ENCODE data around the gene PGAP3. TPM values are rescaled to one million over a fixed set of nuclear protein-coding genes. Genes with fewer than 3 reads are reported as not detected.

The PGAP3 gene
- total RNA-seq, 1 experiment from 2014 or later = 29.0 TPM

GRCh38 chr17:39716879-39717536 is 29.2 kb upstream of the PGAP3 start:
- Mint-ChIP-seq H3K9me3 (no peaks in the 10 kb centered on the region), H3K27me3 (ENCODE audit: low read depth) (no peaks in the 10 kb centered on the region), H3K27ac (peak overlapping the region in 2 of 3 experiments; percentile 44 to 84; a peak in 3 of 7 replicates), H3K36me3 (ENCODE audit: insufficient read depth in 1 of 3, low read depth in 3 of 3) (peaks cover 68 to 92% (median 78%) of the 10 kb centered on the region in 3 experiments; a peak in 6 of 7 replicates), H3K4me3 (no peak overlapping the region), H3K4me1 (no peaks in the 10 kb centered on the region)
- Histone ChIP-seq H2BK15ac (ENCODE audit: low read depth, low read length) (no peak overlapping the region), H3K23me2 (ENCODE audit: insufficient read length, low read depth, low read length, poor library complexity, severe bottlenecking) (no peaks in the 10 kb centered on the region), H3K27ac (ENCODE audit: insufficient read length, low read depth, low read length) (no peak overlapping the region), H2BK120ac (ENCODE audit: low read depth, low read length, poor library complexity, severe bottlenecking) (no peak overlapping the region), H2BK20ac (ENCODE audit: low read depth, low read length, poor library complexity, severe bottlenecking) (no peak overlapping the region), H4K20me1 (ENCODE audit: control insufficient read depth, insufficient read depth, insufficient read length) (no peaks in the 10 kb centered on the region), H4K8ac (replicated peaks; ENCODE audit: insufficient read length, low read depth, low read length) (no peak overlapping the region), H3K79me2 (ENCODE audit: insufficient read depth, low read length) (no peaks in the 10 kb centered on the region), H2BK5ac (ENCODE audit: insufficient read length, low read length) (no peak overlapping the region), H2BK12ac (ENCODE audit: insufficient read length, low read depth, low read length) (no peak overlapping the region), H3K27me3 (ENCODE audit: insufficient read depth, low read length) (no peaks in the 10 kb centered on the region), H3K4me1 (ENCODE audit: insufficient read depth, low read length) (no peaks in the 10 kb centered on the region), H3K23ac (ENCODE audit: insufficient read length, low read depth, low read length) (no peak overlapping the region), H3K18ac (ENCODE audit: insufficient read length, low read depth, low read length) (no peak overlapping the region), H2AK5ac (ENCODE audit: insufficient read length, low read length) (no peak overlapping the region), H3T11ph (ENCODE audit: low read length) (no peak overlapping the region), H4K5ac (ENCODE audit: insufficient read length, low read depth, low read length) (no peak overlapping the region), H3K4ac (ENCODE audit: low read depth, low read length) (no peak overlapping the region), H2AFZ (ENCODE audit: low read length) (no peak overlapping the region), H3K9me3 (ENCODE audit: control insufficient read depth, low read depth, low read length) (no peaks in the 10 kb centered on the region), H4K91ac (ENCODE audit: insufficient read length, low read depth, low read length) (no peak overlapping the region), H3K56ac (ENCODE audit: insufficient read length, low read depth, low read length) (no peak overlapping the region), H3K79me1 (ENCODE audit: insufficient read depth, low read depth, low read length, poor library complexity, severe bottlenecking) (no peaks in the 10 kb centered on the region), H3K14ac (ENCODE audit: insufficient read depth, low read length) (no peak overlapping the region), H3K9ac (ENCODE audit: extremely low read depth, insufficient read length, low read length) (no peak overlapping the region), H3K4me2 (ENCODE audit: insufficient read depth, insufficient read length, low read length) (no peak overlapping the region)
- TF ChIP-seq CTCF (conservative IDR thresholded peaks at IDR 0.05) = no peak
- no peak for DNase-seq
- no CpG with 5 or more reads among the region's 11 CpGs for WGBS (ENCODE audit: extremely low coverage, insufficient read length, low lambda C conversion rate)
